SK-N-SH (cell line): Measurements from ENCODE around the gene PPP1R12A. TPM values are rescaled to one million over a fixed set of nuclear protein-coding genes. Genes with fewer than 3 reads are reported as not detected.

Source experiments
- CTCF ChIA-PET: fragments of 300-600, 350-600 bp; formaldehyde crosslinking; extraction: SDS; loops from one replicate; lab custom pipeline; 2021; lab: Yijun Ruan, JAX
- POLR2A ChIA-PET: fragments of 350-600 bp; sonication (Branson Sonifier 250); formaldehyde crosslinking; extraction: SDS; loops from one replicate; lab custom pipeline; 2020; ENCODE audit warnings: antibody characterized with exemption, inconsistent platforms; lab: Yijun Ruan, JAX
- DNase-seq: peaks from one replicate; pipeline ENCODE4 v3.0.0; 2012
- H2AFZ ChIP-seq: fragments of 200-600 bp; sonication (generic); 2 replicates; pipeline ENCODE4 v1.8.1; 2016; ENCODE audit warnings: antibody characterized with exemption, mild to moderate bottlenecking, low read depth
- H3F3A ChIP-seq: fragments of 200-600 bp; sonication (generic); replicated peaks from 2 replicates; pipeline ENCODE3; 2016; ENCODE audit warnings: antibody characterized with exemption, mild to moderate bottlenecking; ENCODE audit not compliant: insufficient read depth
- H3K27ac ChIP-seq, 2 experiments: fragments of 200-500 bp in 1 of 2; fragments of 200-600 bp in 1 of 2; sonication (Bioruptor generic) in 1 of 2; sonication (generic), shearing (Covaris generic) in 1 of 2; 2 replicates each; pipeline versions ENCODE4 v1.5.1 to v1.6.1; 2014 to 2016; ENCODE audit warnings: low read depth in 2 of 2, inconsistent platforms in 1 of 2, low read length in 1 of 2, mild to moderate bottlenecking in 1 of 2, mixed read lengths in 1 of 2
- H3K27me3 ChIP-seq: fragments of 200-600 bp; sonication (generic), shearing (Covaris generic); 2 replicates; pipeline ENCODE4 v1.6.1; 2016; ENCODE audit warnings: mixed run types; ENCODE audit not compliant: insufficient read depth
- H3K36me3 ChIP-seq, 2 experiments: fragments of 200-500 bp in 1 of 2; fragments of 200-600 bp in 1 of 2; sonication (Bioruptor generic) in 1 of 2; sonication (generic) in 1 of 2; replicated peaks in 1 of 2; 2 replicates each; pipeline versions ENCODE3 to v1.5.1; 2014 to 2016; ENCODE audit warnings: low read length in 1 of 2, mild to moderate bottlenecking in 1 of 2; ENCODE audit not compliant: insufficient read depth in 2 of 2, control insufficient read depth in 1 of 2
- H3K4me1 ChIP-seq, 2 experiments: fragments of 200-500 bp in 1 of 2; fragments of 200-600 bp in 1 of 2; sonication (Bioruptor generic) in 1 of 2; sonication (generic), shearing (Covaris generic) in 1 of 2; 2 replicates each; pipeline versions ENCODE4 v1.5.1 to v1.6.1; 2014 to 2016; ENCODE audit warnings: low read depth in 1 of 2, low read length in 1 of 2, mixed run types in 1 of 2; ENCODE audit not compliant: insufficient read depth in 2 of 2, control insufficient read depth in 1 of 2
- H3K4me2 ChIP-seq: fragments of 200-600 bp; sonication (generic), shearing (Covaris generic); 2 replicates; pipeline ENCODE4 v1.6.1; 2017; ENCODE audit warnings: mixed run types
- H3K4me3 ChIP-seq, 2 experiments: fragments of 200-500 bp in 1 of 2; fragments of 200-600 bp in 1 of 2; sonication (Bioruptor generic) in 1 of 2; sonication (generic), shearing (Covaris generic) in 1 of 2; 2 replicates each; pipeline versions ENCODE4 v1.5.1 to v1.8.1; 2014 to 2016; ENCODE audit warnings: low read depth in 2 of 2, inconsistent platforms in 1 of 2, low read length in 1 of 2, mild to moderate bottlenecking in 1 of 2, mixed read lengths in 1 of 2, moderate library complexity in 1 of 2
- H3K79me2 ChIP-seq: fragments of 200-600 bp; sonication (generic); 2 replicates; pipeline ENCODE4 v1.8.1; 2017; ENCODE audit warnings: mild to moderate bottlenecking; ENCODE audit not compliant: insufficient read depth
- H3K9ac ChIP-seq: fragments of 200-600 bp; sonication (generic); 2 replicates; pipeline ENCODE4 v1.6.1; 2017; ENCODE audit warnings: mixed run types
- H3K9me2 ChIP-seq: fragments of 200-600 bp; sonication (generic); 2 replicates; pipeline ENCODE4 v1.6.1; 2017; ENCODE audit warnings: mixed run types
- H3K9me3 ChIP-seq: fragments of 200-600 bp; sonication (generic); 2 replicates; pipeline ENCODE4 v1.6.1; 2017; ENCODE audit warnings: mixed run types, mild to moderate bottlenecking, moderate library complexity
- H4K20me1 ChIP-seq: fragments of 200-600 bp; sonication (generic); 2 replicates; pipeline ENCODE4 v1.6.1; 2017; ENCODE audit warnings: mild to moderate bottlenecking, mixed run types; ENCODE audit not compliant: insufficient read depth
- EZH2phosphoT487 ChIP-seq: fragments of 200-600 bp; sonication (generic); IDR thresholded peaks from 2 replicates; pipeline ENCODE4 v1.6.1; 2017; ENCODE audit warnings: low read depth, mixed run types, mild to moderate bottlenecking, antibody characterized with exemption, moderate library complexity, borderline replicate concordance
- FOSL2 ChIP-seq: IDR thresholded peaks from 2 replicates; pipeline ENCODE4 v1.4.0; 2012; ENCODE audit warnings: low read depth, mild to moderate bottlenecking, moderate library complexity, borderline replicate concordance
- FOXJ3 ChIP-seq: sonication (generic); formaldehyde crosslinking; IDR thresholded peaks from 2 replicates; pipeline ENCODE4 v1.5.1; 2020; ENCODE audit warnings: mild to moderate bottlenecking, missing genetic modification reagents
- GABPA ChIP-seq: IDR thresholded peaks from 2 replicates; pipeline ENCODE4 v1.4.0; 2012; ENCODE audit warnings: low read depth, mild to moderate bottlenecking
- GATA2 ChIP-seq: sonication (generic); formaldehyde crosslinking; IDR thresholded peaks from 2 replicates; pipeline ENCODE4 v1.5.0; 2020; ENCODE audit warnings: mild to moderate bottlenecking, missing genetic modification reagents
- MAX ChIP-seq: IDR thresholded peaks from 2 replicates; pipeline ENCODE4 v1.4.0; 2012; ENCODE audit warnings: low read depth
- MEF2A ChIP-seq: IDR thresholded peaks from 2 replicates; pipeline ENCODE4 v1.4.0; 2012; ENCODE audit warnings: low read depth, borderline replicate concordance
- MXI1 ChIP-seq: IDR thresholded peaks from 2 replicates; pipeline ENCODE4 v1.6.1; 2012; ENCODE audit warnings: mild to moderate bottlenecking, low read depth, low read length, improper control_type of control experiment
- NRF1 ChIP-seq: IDR thresholded peaks from 2 replicates; pipeline ENCODE4 v1.6.1; 2012; ENCODE audit warnings: low read depth, mild to moderate bottlenecking, low read length
- RAD21 ChIP-seq: IDR thresholded peaks from 2 replicates; pipeline ENCODE4 v1.6.1; 2012; ENCODE audit warnings: mild to moderate bottlenecking, low read length
- TCF12 ChIP-seq: IDR thresholded peaks from 2 replicates; pipeline ENCODE4 v1.4.0; 2012
- USF2 ChIP-seq: fragments of 150-350 bp; IDR thresholded peaks from 2 replicates; pipeline ENCODE4 v1.6.1; 2017; ENCODE audit warnings: antibody characterized with exemption, low read length, low read depth, borderline replicate concordance
- YY1 ChIP-seq: IDR thresholded peaks from 2 replicates; pipeline ENCODE4 v1.4.0; 2012; ENCODE audit warnings: low read depth, mild to moderate bottlenecking
- ZBTB33 ChIP-seq: IDR thresholded peaks from 2 replicates; pipeline ENCODE4 v1.4.0; 2012; ENCODE audit warnings: low read depth, borderline replicate concordance
- WGBS: methylation state at CpG from one replicate; pipeline ENCODE4 v1.1.6; 2017; ENCODE audit warnings: low lambda C conversion rate; 5-methylcytosine and 5-hydroxymethylcytosine counted together
- polyA plus RNA-seq, 3 experiments: library from polyadenylated mRNA; depleted of rRNA; stranded (reverse); fragments of >200 nt; gene quantifications; 2 replicates each; pipeline ENCODE4 v1.2.3, GENCODE V29; 2012

PPP1R12A gene
- polyA plus RNA-seq, 1 of the 3 experiments (the other 2 are of a cell fraction), result 26.0 TPM

- Histone ChIP-seq H3K27ac (peak overlapping the region; percentile 95 to 98), H3K79me2 (peaks cover 80% of the 10 kb centered on the region), H4K20me1 (peaks cover 35% of the 10 kb centered on the region), H3K9me3 (no peaks in the 10 kb centered on the region), H3K4me3 (peak overlapping the region; percentile 79 to 98), H3K9me2 (no peaks in the 10 kb centered on the region), H3K36me3 (peaks cover 2 to 17% of the 10 kb centered on the region in 2 experiments), H3K9ac (peak overlapping the region; percentile 87), H3K4me1 (peaks cover 0 to 9% of the 10 kb centered on the region in 2 experiments; a peak in 1 of 4 replicates), H2AFZ (peak overlapping the region; percentile 59), H3K27me3 (no peaks in the 10 kb centered on the region), H3K4me2 (peak overlapping the region; percentile 80), H3F3A (peaks cover 7% of the 10 kb centered on the region)
- TF ChIP-seq GATA2 (CRISPR knock-in tag) (peak; percentile 27; the same call in 1 of the 2 replicates), MEF2A (no peak), GABPA (0 out of 2 replicates have a peak, but pooled peaks have one; percentile 24), MXI1 (no peak; the same call in 1 of the 2 replicates), MAX (0 out of 2 replicates have a peak, but pooled peaks have one; percentile 15), YY1 (peak; percentile 86), RAD21 (no peak)
- DNase-seq, result peak; percentile 67
- ChIA-PET POLR2A (no interaction called here), CTCF (interaction anchor here (1.5 kb wide), 1 partner anchor 17 kb away, joined by 3 read pairs; no protein-coding TSS in a partner anchor)
- WGBS, result 0% methylated on average over 10 of the region's 53 CpGs
Measured at GRCh38 chr12:79934281-79935020, 446 bp downstream of the PPP1R12A start.

- H3K4me3 ChIP-seq, result peak overlapping the region; percentile 79 to 98
- POLR2A ChIA-PET, result no interaction called here
- H3K9me3 ChIP-seq, result no peaks in the 10 kb centered on the region
- peak overlapping the region; percentile 87 for H3K9ac ChIP-seq
- peak overlapping the region; percentile 59; the same call in 1 of the 2 replicates for H2AFZ ChIP-seq
- TF ChIP-seq FOXJ3 (CRISPR knock-in tag), result no peak
- CTCF ChIA-PET, result no interaction called here
- H3K27ac ChIP-seq, result peak overlapping the region; percentile 95 to 98
- peaks cover 7% of the 10 kb centered on the region for H3F3A ChIP-seq
- H3K79me2 ChIP-seq, result peaks cover 87% of the 10 kb centered on the region
- H4K20me1 ChIP-seq, result peaks cover 43% of the 10 kb centered on the region
- peak overlapping the region; percentile 80 for H3K4me2 ChIP-seq
- WGBS, result 2% methylated on average over 15 of the region's 15 CpGs
- peak; percentile 14 for DNase-seq
- H3K4me1 ChIP-seq, result peaks cover 0 to 9% of the 10 kb centered on the region in 2 experiments; a peak in 1 of 4 replicates
- peaks cover 0 to 9% of the 10 kb centered on the region in 2 experiments for H3K36me3 ChIP-seq
- no peaks in the 10 kb centered on the region for H3K27me3 ChIP-seq
- H3K9me2 ChIP-seq, result no peaks in the 10 kb centered on the region
Measured at GRCh38 chr12:79933532-79934264, 1.2 kb downstream of the PPP1R12A start.

- Histone ChIP-seq H3K9ac (peak overlapping the region; percentile 87), H2AFZ (no peak overlapping the region), H3K79me2 (peaks cover 94% of the 10 kb centered on the region), H3K36me3 (peaks cover 0 to 6% of the 10 kb centered on the region in 2 experiments), H3K27ac (peak overlapping the region in 1 of 2 experiments; percentile 95; a peak in 1 of 4 replicates), H3F3A (peaks cover 7% of the 10 kb centered on the region), H3K4me2 (peak overlapping the region; percentile 80), H3K27me3 (no peaks in the 10 kb centered on the region), H3K4me3 (peak overlapping the region; percentile 79 to 98), H4K20me1 (peaks cover 49% of the 10 kb centered on the region), H3K9me2 (no peaks in the 10 kb centered on the region), H3K4me1 (peaks cover 0 to 11% of the 10 kb centered on the region in 2 experiments; a peak in 3 of 4 replicates), H3K9me3 (no peaks in the 10 kb centered on the region)
- CTCF ChIA-PET, result no interaction called here
- 61% methylated on average over 2 of the region's 2 CpGs for WGBS
- no peak for DNase-seq
- POLR2A ChIA-PET, result no interaction called here
- TF ChIP-seq FOSL2 (no peak), TCF12 (no peak), MAX (no peak), EZH2phosphoT487 (no peak), USF2 (no peak), MEF2A (no peak), ZBTB33 (no peak), NRF1 (no peak)
Measured at GRCh38 chr12:79933043-79933442, 1.9 kb downstream of the PPP1R12A start.
